Immature natural killer cell (primary cell): ENCODE results near the gene LHFPL2. TPM values are rescaled to one million over a fixed set of nuclear protein-coding genes. Genes with fewer than 3 reads are reported as not detected.

Source experiments
- DNase-seq, 3 donors: peaks; one replicate each; pipeline ENCODE4 v3.0.0; 2022; ENCODE audit warnings: mixed read lengths in 1 of 3
- H3K27ac Mint-ChIP-seq, 6 donors: one replicate each; pipeline ENCODE4 v1.8.0; 2020; ENCODE audit warnings: mixed read lengths in 6 of 6, mild to moderate bottlenecking in 5 of 6, inconsistent platforms in 4 of 6, moderate library complexity in 3 of 6
- H3K27me3 Mint-ChIP-seq, 3 donors: one replicate each; pipeline ENCODE4 v1.8.0; 2020 to 2021; ENCODE audit warnings: low read depth in 3 of 3, mild to moderate bottlenecking in 3 of 3, mixed read lengths in 3 of 3, moderate library complexity in 3 of 3, inconsistent platforms in 1 of 3
- H3K36me3 Mint-ChIP-seq, 3 donors: one replicate each; pipeline ENCODE4 v1.8.0; 2020; ENCODE audit warnings: mixed read lengths in 3 of 3, inconsistent platforms in 2 of 3, mild to moderate bottlenecking in 2 of 3
- H3K4me1 Mint-ChIP-seq, 2 donors: one replicate each; pipeline ENCODE4 v1.8.0; 2020; ENCODE audit warnings: inconsistent platforms in 2 of 2, mild to moderate bottlenecking in 2 of 2, mixed read lengths in 2 of 2, moderate library complexity in 1 of 2
- H3K4me3 Mint-ChIP-seq, 5 donors: one replicate each; pipeline ENCODE4 v1.8.0; 2020; ENCODE audit warnings: mild to moderate bottlenecking in 5 of 5, mixed read lengths in 5 of 5, inconsistent platforms in 3 of 5, moderate library complexity in 3 of 5
- H3K9me3 Mint-ChIP-seq, 6 donors: one replicate each; pipeline ENCODE4 v1.8.0; 2020; ENCODE audit warnings: mild to moderate bottlenecking in 6 of 6, mixed read lengths in 6 of 6, inconsistent platforms in 4 of 6, moderate library complexity in 3 of 6
- polyA plus RNA-seq, 3 donors: library from polyadenylated mRNA; unstranded; fragments of 300-500 nt; fragmentation: Illumina TruSeq; gene quantifications; one replicate each; pipeline ENCODE4 v1.2.3, GENCODE V29; 2021

LHFPL2 gene
- polyA plus RNA-seq, 3 donors from 2014 or later = 0.09 to 0.49 TPM; not detected in 1

GRCh38 chr5:78538240-78538850 lies 110.2 kb downstream of the LHFPL2 start:
- no peaks in the 10 kb centered on the region for H3K4me1 Mint-ChIP-seq
- no peaks in the 10 kb centered on the region for H3K9me3 Mint-ChIP-seq
- no peaks in the 10 kb centered on the region for H3K36me3 Mint-ChIP-seq
- DNase-seq = no peak
- H3K27me3 Mint-ChIP-seq = peaks cover 0 to 3% (median 2%) of the 10 kb centered on the region in 3 donors
- H3K27ac Mint-ChIP-seq = no peak overlapping the region
- H3K4me3 Mint-ChIP-seq = no peak overlapping the region

GRCh38 chr5:78537821-78538220 lies 110.8 kb downstream of the LHFPL2 start:
- Mint-ChIP-seq H3K27ac (no peak overlapping the region), H3K4me1 (no peaks in the 10 kb centered on the region), H3K4me3 (no peak overlapping the region), H3K27me3 (peaks cover 0 to 3% (median 2%) of the 10 kb centered on the region in 3 donors), H3K9me3 (no peaks in the 10 kb centered on the region), H3K36me3 (no peaks in the 10 kb centered on the region)
- DNase-seq = no peak

- Mint-ChIP-seq H3K4me3 (no peak overlapping the region), H3K36me3 (no peaks in the 10 kb centered on the region), H3K4me1 (no peaks in the 10 kb centered on the region), H3K9me3 (no peaks in the 10 kb centered on the region), H3K27me3 (peaks cover 0 to 3% (median 2%) of the 10 kb centered on the region in 3 donors), H3K27ac (no peak overlapping the region)
- no peak for DNase-seq
Observed at GRCh38 chr5:78537411-78537810, 111.2 kb downstream of the LHFPL2 start.

- Mint-ChIP-seq H3K27me3 (peaks cover 0 to 3% (median 2%) of the 10 kb centered on the region in 3 donors), H3K4me1 (no peaks in the 10 kb centered on the region), H3K36me3 (no peaks in the 10 kb centered on the region), H3K9me3 (no peaks in the 10 kb centered on the region), H3K27ac (no peak overlapping the region), H3K4me3 (no peak overlapping the region)
- DNase-seq = no peak
Observed at GRCh38 chr5:78536661-78537196, 111.8 kb downstream of the LHFPL2 start.

- H3K27me3 Mint-ChIP-seq = peaks cover 0 to 3% (median 2%) of the 10 kb centered on the region in 3 donors
- DNase-seq = no peak
- H3K4me3 Mint-ChIP-seq = no peak overlapping the region
- H3K27ac Mint-ChIP-seq = no peak overlapping the region
- no peaks in the 10 kb centered on the region for H3K4me1 Mint-ChIP-seq
- no peaks in the 10 kb centered on the region for H3K36me3 Mint-ChIP-seq
- no peaks in the 10 kb centered on the region for H3K9me3 Mint-ChIP-seq
Observed at GRCh38 chr5:78534905-78535200, 113.7 kb downstream of the LHFPL2 start.

- no peak for DNase-seq
- H3K4me3 Mint-ChIP-seq = no peak overlapping the region
- no peaks in the 10 kb centered on the region for H3K9me3 Mint-ChIP-seq
- H3K27ac Mint-ChIP-seq = no peak overlapping the region
- H3K36me3 Mint-ChIP-seq = no peaks in the 10 kb centered on the region
- H3K27me3 Mint-ChIP-seq = peaks cover 0 to 3% (median 2%) of the 10 kb centered on the region in 3 donors
- H3K4me1 Mint-ChIP-seq = no peaks in the 10 kb centered on the region
Observed at GRCh38 chr5:78534148-78534904, 114.2 kb downstream of the LHFPL2 start.

GRCh38 chr5:78533356-78533755 lies 115.2 kb downstream of the LHFPL2 start:
- DNase-seq = no peak
- no peaks in the 10 kb centered on the region for H3K9me3 Mint-ChIP-seq
- H3K36me3 Mint-ChIP-seq = no peaks in the 10 kb centered on the region
- H3K4me3 Mint-ChIP-seq = no peak overlapping the region
- no peak overlapping the region for H3K27ac Mint-ChIP-seq
- peaks cover 0 to 3% (median 2%) of the 10 kb centered on the region in 3 donors for H3K27me3 Mint-ChIP-seq
- no peaks in the 10 kb centered on the region for H3K4me1 Mint-ChIP-seq

- Mint-ChIP-seq H3K27me3 (peaks cover 2 to 6% (median 2%) of the 10 kb centered on the region in 3 donors), H3K36me3 (no peaks in the 10 kb centered on the region), H3K4me3 (no peak overlapping the region), H3K4me1 (no peaks in the 10 kb centered on the region), H3K9me3 (no peaks in the 10 kb centered on the region), H3K27ac (no peak overlapping the region)
- no peak for DNase-seq
Observed at GRCh38 chr5:78530342-78531096, 118.1 kb downstream of the LHFPL2 start.

- Mint-ChIP-seq H3K4me1 (no peaks in the 10 kb centered on the region), H3K27me3 (peaks cover 3 to 6% (median 5%) of the 10 kb centered on the region in 3 donors), H3K9me3 (no peaks in the 10 kb centered on the region), H3K27ac (no peak overlapping the region), H3K4me3 (no peak overlapping the region), H3K36me3 (no peaks in the 10 kb centered on the region)
- DNase-seq = no peak
Observed at GRCh38 chr5:78527925-78528324, 120.6 kb downstream of the LHFPL2 start.

GRCh38 chr5:78527054-78527859 lies 121.3 kb downstream of the LHFPL2 start:
- Mint-ChIP-seq H3K4me3 (no peak overlapping the region), H3K4me1 (no peaks in the 10 kb centered on the region), H3K9me3 (no peaks in the 10 kb centered on the region), H3K27me3 (peaks cover 3 to 10% (median 5%) of the 10 kb centered on the region in 3 donors), H3K27ac (no peak overlapping the region), H3K36me3 (no peaks in the 10 kb centered on the region)
- no peak for DNase-seq

- no peaks in the 10 kb centered on the region for H3K4me1 Mint-ChIP-seq
- no peaks in the 10 kb centered on the region for H3K36me3 Mint-ChIP-seq
- H3K27ac Mint-ChIP-seq = no peak overlapping the region
- H3K27me3 Mint-ChIP-seq = peaks cover 3 to 10% (median 5%) of the 10 kb centered on the region in 3 donors
- no peak for DNase-seq
- H3K4me3 Mint-ChIP-seq = no peak overlapping the region
- no peaks in the 10 kb centered on the region for H3K9me3 Mint-ChIP-seq
Observed at GRCh38 chr5:78526049-78526525, 122.5 kb downstream of the LHFPL2 start.

- no peak for DNase-seq
- Mint-ChIP-seq H3K4me3 (no peak overlapping the region), H3K4me1 (no peaks in the 10 kb centered on the region), H3K9me3 (no peaks in the 10 kb centered on the region), H3K36me3 (no peaks in the 10 kb centered on the region), H3K27me3 (peaks cover 5 to 16% (median 6%) of the 10 kb centered on the region in 3 donors), H3K27ac (no peak overlapping the region)
Observed at GRCh38 chr5:78523314-78524193, 125.0 kb downstream of the LHFPL2 start.
